HPDE6-E6E7 (cell line): ENCODE results near the gene STK39.

Experiments
- DNase-seq: peaks from one replicate; pipeline ENCODE4 v3.0.0; 2011; ENCODE audit warnings: missing footprints; ENCODE audit errors: extremely low spot score

STK39 gene

DNA sequence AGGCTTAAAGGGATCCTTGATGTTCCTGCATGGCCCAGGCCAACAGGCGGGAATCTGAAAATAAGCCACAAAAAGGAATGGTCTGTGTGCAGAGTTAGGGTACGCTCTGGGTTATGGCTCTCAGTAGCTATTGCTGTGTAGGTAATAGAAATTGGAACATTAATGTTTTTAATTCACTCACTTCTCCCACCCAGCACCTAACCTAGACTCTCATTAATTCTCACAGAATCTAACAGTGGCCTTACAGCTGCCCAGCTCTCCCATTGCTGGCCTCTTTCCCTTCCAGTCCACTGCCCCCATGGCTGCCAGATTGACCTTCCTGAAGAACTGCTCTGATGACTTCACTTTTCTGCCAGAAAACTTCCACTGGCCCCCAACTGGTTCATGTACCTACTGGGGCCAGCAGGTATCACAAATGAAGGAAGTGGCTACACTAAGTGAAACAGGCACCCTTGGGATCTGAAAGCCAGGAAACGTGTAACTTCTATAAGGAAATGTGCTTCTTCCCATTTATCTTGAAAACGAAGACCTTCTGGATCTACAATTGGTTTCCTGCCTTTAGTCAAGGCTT lies 315.2 kb downstream of the STK39 start:
- no peak for DNase-seq

DNA sequence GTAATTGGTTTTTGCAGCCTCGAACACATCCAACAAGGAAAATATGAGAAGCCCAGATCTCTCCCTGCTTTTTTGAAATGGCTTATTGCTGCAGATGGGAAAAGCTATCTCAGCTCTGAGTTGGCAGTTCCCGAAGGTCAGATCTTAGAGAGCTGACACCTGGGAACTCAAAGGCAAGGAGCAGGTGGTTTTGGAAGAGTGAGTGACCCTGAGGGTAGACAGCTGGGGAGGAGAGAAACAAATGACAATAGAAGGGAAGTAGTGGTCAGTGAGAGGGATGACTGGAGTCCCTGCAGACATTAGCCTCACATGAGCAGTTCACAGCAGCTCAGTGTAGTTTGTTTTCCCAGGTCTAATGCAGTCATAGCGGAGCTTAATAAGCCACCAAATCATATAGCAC lies 317.9 kb downstream of the STK39 start:
- DNase-seq, result no peak

DNA sequence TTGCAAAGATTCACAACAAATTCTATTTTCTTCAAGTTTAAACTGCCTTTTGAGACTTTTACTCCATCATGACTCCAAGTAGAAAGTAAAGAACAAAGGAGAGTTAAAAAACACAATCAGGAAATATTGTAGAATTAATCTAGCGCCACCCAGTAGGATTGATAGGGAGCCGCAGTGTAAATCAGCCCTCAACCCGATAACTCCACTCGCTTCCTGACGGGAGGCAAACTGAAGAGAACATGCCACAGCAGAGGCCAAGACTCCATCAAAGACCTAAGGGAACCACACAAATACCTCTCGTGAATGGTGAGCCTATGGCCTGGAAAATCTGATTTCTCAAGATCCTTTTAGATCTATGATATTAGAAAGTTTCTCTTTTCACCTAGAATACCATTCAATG lies 319.0 kb downstream of the STK39 start:
- DNase-seq, result no peak

DNA sequence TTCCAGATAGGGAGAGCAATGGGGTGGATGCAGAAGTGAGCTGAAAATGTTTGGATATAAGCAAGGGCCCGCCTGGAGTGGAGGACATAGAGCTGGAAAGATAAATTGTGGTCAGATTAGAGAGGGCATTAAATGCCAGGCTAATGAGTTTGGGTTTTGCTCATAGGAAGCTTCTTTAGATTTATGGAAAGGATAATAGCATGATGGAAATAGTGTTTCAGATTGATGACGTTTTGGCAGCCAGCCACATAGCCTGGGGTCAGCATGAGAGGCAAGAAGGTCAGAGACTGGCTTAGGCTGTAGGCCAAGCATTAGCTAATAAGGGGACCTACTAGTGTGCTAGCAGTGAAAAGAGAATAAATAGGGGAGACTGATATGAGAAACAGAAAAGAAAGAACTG lies 321.6 kb downstream of the STK39 start:
- DNase-seq, result no peak

DNA sequence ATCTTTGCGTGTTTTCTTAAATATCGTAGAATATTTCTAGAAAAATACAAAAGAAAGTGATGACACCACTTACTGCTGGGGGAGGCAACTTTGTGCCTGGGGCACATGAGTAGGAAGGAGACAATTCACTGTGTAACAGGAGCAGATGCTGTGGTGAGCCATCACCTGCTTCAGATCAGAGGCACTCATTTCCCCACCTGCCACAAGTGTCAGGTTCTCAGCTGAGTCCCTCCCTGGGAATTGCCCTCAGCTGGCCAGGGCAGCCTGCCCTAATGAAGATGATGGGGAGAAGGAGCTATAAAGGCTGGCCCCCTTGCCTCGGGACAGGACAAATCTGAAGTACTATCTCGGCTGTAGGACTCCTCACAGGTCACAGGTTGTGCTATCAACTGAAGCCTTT lies 322.8 kb downstream of the STK39 start:
- no peak for DNase-seq

DNA sequence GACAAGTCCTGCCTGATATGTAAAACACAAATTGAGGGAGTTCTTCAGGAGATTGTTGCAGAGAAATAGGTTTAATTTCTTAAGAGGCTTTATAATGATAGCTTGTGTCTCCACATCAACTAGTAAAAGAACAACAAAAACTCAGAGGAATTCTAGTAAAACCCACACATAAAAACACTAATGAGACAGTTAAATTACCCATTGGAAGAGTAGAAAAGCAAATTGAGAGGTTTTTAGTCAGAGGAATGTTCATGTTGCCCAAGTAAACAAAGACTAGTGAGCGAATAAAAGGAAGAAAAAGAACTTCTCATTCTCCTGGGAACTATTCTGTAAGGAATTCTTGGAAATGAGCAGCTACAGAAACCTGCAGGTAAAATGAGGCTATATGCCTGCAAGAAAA lies 330.6 kb downstream of the STK39 start:
- DNase-seq, result no peak

DNA sequence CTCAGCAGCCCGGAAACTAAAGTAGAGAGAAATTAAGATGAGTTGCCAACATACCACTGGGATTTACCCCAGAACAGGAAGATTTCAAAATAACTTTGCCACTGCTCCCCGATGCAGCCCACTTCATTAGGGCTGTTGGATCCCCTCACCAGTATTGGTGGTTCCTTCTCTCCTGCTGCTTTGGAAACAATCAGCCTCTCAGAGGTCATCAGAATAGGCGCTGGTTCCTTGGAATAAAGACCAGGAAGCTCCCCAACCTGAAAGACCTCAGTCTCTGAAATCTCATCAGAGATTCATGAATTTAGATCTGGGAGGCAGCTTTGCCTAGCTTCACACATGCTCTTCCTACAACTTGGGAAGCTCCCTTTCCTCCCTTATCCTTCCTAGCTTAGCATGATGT lies 332.4 kb downstream of the STK39 start:
- no peak for DNase-seq

DNA sequence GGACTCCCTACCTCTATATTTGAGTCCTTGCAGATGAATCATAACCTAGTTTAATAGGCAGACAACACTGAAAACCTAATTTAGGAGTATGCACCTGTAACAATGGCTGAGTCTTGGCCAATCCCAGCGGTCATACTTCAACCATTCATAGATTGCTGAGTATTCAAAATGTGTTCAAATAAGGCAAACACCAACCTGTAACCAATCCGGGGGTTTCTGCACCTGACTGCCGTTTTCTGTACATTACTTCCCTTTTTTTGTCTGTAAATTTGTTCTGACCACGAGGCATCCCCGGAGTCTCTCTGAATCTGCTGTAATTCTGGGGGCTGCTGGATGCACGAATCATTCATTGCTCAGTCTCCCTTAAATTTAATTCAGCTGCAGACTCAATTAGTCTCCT lies 338.6 kb downstream of the STK39 start:
- no peak for DNase-seq

DNA sequence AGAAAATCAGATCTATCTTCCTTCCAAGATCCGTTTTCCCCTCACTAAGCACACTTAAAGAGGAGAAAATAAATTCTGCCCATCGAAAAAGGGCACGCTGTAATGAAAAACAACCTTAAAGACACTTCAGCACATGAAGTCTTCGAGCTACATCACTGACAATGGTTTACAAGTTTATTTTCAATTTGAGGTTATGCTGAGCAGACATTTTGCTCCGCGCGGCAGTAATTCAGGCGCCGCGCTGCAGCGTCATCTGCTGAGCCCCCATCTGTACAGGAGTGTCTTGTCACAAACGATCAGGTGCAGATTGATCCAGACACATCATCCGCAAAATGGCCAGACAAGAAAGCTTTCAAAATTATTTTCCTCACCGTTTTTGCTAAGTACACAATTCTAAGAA lies 341.7 kb downstream of the STK39 start:
- no peak for DNase-seq
